PFSK-1 (cell line): ENCODE data around the gene OR51A7.

Source experiments
- POLR2AphosphoS5 ChIP-seq: IDR thresholded peaks from 2 replicates; pipeline ENCODE4 v1.6.1; 2012; ENCODE audit warnings: low read depth, mild to moderate bottlenecking, control low read depth, low read length, moderate library complexity
- TAF1 ChIP-seq: IDR thresholded peaks from 2 replicates; pipeline ENCODE4 v1.6.1; 2012; ENCODE audit warnings: low read length, control low read depth, borderline replicate concordance; ENCODE audit not compliant: insufficient read depth
- TF ChIP-seq, protein P1 (sequence below), 2 experiments: IDR thresholded peaks; 2 replicates each; pipeline versions ENCODE4 v1.6.1 to v1.8.0; 2011 to 2012; ENCODE audit warnings: low read depth in 2 of 2, low read length in 2 of 2, control low read depth in 1 of 2, inconsistent platforms in 1 of 2, mild to moderate bottlenecking in 1 of 2, moderate library complexity in 1 of 2; ENCODE audit not compliant: insufficient read depth in 1 of 2

GRCh38 chr11:4886186-4886585 is 17.4 kb upstream of the OR51A7 start:
- no peak for TF ChIP-seq POLR2AphosphoS5
- no peak for TF ChIP-seq TAF1
- TF ChIP-seq, protein P1, sequence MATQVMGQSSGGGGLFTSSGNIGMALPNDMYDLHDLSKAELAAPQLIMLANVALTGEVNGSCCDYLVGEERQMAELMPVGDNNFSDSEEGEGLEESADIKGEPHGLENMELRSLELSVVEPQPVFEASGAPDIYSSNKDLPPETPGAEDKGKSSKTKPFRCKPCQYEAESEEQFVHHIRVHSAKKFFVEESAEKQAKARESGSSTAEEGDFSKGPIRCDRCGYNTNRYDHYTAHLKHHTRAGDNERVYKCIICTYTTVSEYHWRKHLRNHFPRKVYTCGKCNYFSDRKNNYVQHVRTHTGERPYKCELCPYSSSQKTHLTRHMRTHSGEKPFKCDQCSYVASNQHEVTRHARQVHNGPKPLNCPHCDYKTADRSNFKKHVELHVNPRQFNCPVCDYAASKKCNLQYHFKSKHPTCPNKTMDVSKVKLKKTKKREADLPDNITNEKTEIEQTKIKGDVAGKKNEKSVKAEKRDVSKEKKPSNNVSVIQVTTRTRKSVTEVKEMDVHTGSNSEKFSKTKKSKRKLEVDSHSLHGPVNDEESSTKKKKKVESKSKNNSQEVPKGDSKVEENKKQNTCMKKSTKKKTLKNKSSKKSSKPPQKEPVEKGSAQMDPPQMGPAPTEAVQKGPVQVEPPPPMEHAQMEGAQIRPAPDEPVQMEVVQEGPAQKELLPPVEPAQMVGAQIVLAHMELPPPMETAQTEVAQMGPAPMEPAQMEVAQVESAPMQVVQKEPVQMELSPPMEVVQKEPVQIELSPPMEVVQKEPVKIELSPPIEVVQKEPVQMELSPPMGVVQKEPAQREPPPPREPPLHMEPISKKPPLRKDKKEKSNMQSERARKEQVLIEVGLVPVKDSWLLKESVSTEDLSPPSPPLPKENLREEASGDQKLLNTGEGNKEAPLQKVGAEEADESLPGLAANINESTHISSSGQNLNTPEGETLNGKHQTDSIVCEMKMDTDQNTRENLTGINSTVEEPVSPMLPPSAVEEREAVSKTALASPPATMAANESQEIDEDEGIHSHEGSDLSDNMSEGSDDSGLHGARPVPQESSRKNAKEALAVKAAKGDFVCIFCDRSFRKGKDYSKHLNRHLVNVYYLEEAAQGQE (IDR thresholded peaks at IDR 0.05; ENCODE audit: insufficient read depth in 1 of 2, low read depth in 2 of 2, low read length in 2 of 2), result no peak
